SK-N-SH (cell line): ENCODE data around the gene UNC5CL. TPM values are rescaled to one million over a fixed set of nuclear protein-coding genes. Genes with fewer than 3 reads are reported as not detected.

Source experiments
- CTCF ChIA-PET: fragments of 300-600, 350-600 bp; formaldehyde crosslinking; extraction: SDS; loops from one replicate; lab custom pipeline; 2021; lab: Yijun Ruan, JAX
- POLR2A ChIA-PET: fragments of 350-600 bp; sonication (Branson Sonifier 250); formaldehyde crosslinking; extraction: SDS; loops from one replicate; lab custom pipeline; 2020; ENCODE audit warnings: antibody characterized with exemption, inconsistent platforms; lab: Yijun Ruan, JAX
- DNase-seq: peaks from one replicate; pipeline ENCODE4 v3.0.0; 2012
- H2AFZ ChIP-seq: fragments of 200-600 bp; sonication (generic); 2 replicates; pipeline ENCODE4 v1.8.1; 2016; ENCODE audit warnings: antibody characterized with exemption, mild to moderate bottlenecking, low read depth
- H3F3A ChIP-seq: fragments of 200-600 bp; sonication (generic); replicated peaks from 2 replicates; pipeline ENCODE3; 2016; ENCODE audit warnings: antibody characterized with exemption, mild to moderate bottlenecking; ENCODE audit not compliant: insufficient read depth
- H3K27ac ChIP-seq, 2 experiments: fragments of 200-500 bp in 1 of 2; fragments of 200-600 bp in 1 of 2; sonication (Bioruptor generic) in 1 of 2; sonication (generic), shearing (Covaris generic) in 1 of 2; 2 replicates each; pipeline versions ENCODE4 v1.5.1 to v1.6.1; 2014 to 2016; ENCODE audit warnings: low read depth in 2 of 2, inconsistent platforms in 1 of 2, low read length in 1 of 2, mild to moderate bottlenecking in 1 of 2, mixed read lengths in 1 of 2
- H3K27me3 ChIP-seq: fragments of 200-600 bp; sonication (generic), shearing (Covaris generic); 2 replicates; pipeline ENCODE4 v1.6.1; 2016; ENCODE audit warnings: mixed run types; ENCODE audit not compliant: insufficient read depth
- H3K36me3 ChIP-seq, 2 experiments: fragments of 200-500 bp in 1 of 2; fragments of 200-600 bp in 1 of 2; sonication (Bioruptor generic) in 1 of 2; sonication (generic) in 1 of 2; replicated peaks in 1 of 2; 2 replicates each; pipeline versions ENCODE3 to v1.5.1; 2014 to 2016; ENCODE audit warnings: low read length in 1 of 2, mild to moderate bottlenecking in 1 of 2; ENCODE audit not compliant: insufficient read depth in 2 of 2, control insufficient read depth in 1 of 2
- H3K4me1 ChIP-seq, 2 experiments: fragments of 200-500 bp in 1 of 2; fragments of 200-600 bp in 1 of 2; sonication (Bioruptor generic) in 1 of 2; sonication (generic), shearing (Covaris generic) in 1 of 2; 2 replicates each; pipeline versions ENCODE4 v1.5.1 to v1.6.1; 2014 to 2016; ENCODE audit warnings: low read depth in 1 of 2, low read length in 1 of 2, mixed run types in 1 of 2; ENCODE audit not compliant: insufficient read depth in 2 of 2, control insufficient read depth in 1 of 2
- H3K4me2 ChIP-seq: fragments of 200-600 bp; sonication (generic), shearing (Covaris generic); 2 replicates; pipeline ENCODE4 v1.6.1; 2017; ENCODE audit warnings: mixed run types
- H3K4me3 ChIP-seq, 2 experiments: fragments of 200-500 bp in 1 of 2; fragments of 200-600 bp in 1 of 2; sonication (Bioruptor generic) in 1 of 2; sonication (generic), shearing (Covaris generic) in 1 of 2; 2 replicates each; pipeline versions ENCODE4 v1.5.1 to v1.8.1; 2014 to 2016; ENCODE audit warnings: low read depth in 2 of 2, inconsistent platforms in 1 of 2, low read length in 1 of 2, mild to moderate bottlenecking in 1 of 2, mixed read lengths in 1 of 2, moderate library complexity in 1 of 2
- H3K79me2 ChIP-seq: fragments of 200-600 bp; sonication (generic); 2 replicates; pipeline ENCODE4 v1.8.1; 2017; ENCODE audit warnings: mild to moderate bottlenecking; ENCODE audit not compliant: insufficient read depth
- H3K9ac ChIP-seq: fragments of 200-600 bp; sonication (generic); 2 replicates; pipeline ENCODE4 v1.6.1; 2017; ENCODE audit warnings: mixed run types
- H3K9me2 ChIP-seq: fragments of 200-600 bp; sonication (generic); 2 replicates; pipeline ENCODE4 v1.6.1; 2017; ENCODE audit warnings: mixed run types
- H3K9me3 ChIP-seq: fragments of 200-600 bp; sonication (generic); 2 replicates; pipeline ENCODE4 v1.6.1; 2017; ENCODE audit warnings: mixed run types, mild to moderate bottlenecking, moderate library complexity
- H4K20me1 ChIP-seq: fragments of 200-600 bp; sonication (generic); 2 replicates; pipeline ENCODE4 v1.6.1; 2017; ENCODE audit warnings: mild to moderate bottlenecking, mixed run types; ENCODE audit not compliant: insufficient read depth
- CHD2 ChIP-seq: fragments of 150-350 bp; IDR thresholded peaks from 2 replicates; pipeline ENCODE4 v1.6.1; 2018; ENCODE audit warnings: low read length; ENCODE audit not compliant: partially characterized antibody
- ELF1 ChIP-seq: IDR thresholded peaks from 2 replicates; pipeline ENCODE4 v1.4.0; 2012
- FOSL2 ChIP-seq: IDR thresholded peaks from 2 replicates; pipeline ENCODE4 v1.4.0; 2012; ENCODE audit warnings: low read depth, mild to moderate bottlenecking, moderate library complexity, borderline replicate concordance
- GABPA ChIP-seq: IDR thresholded peaks from 2 replicates; pipeline ENCODE4 v1.4.0; 2012; ENCODE audit warnings: low read depth, mild to moderate bottlenecking
- GATA2 ChIP-seq: sonication (generic); formaldehyde crosslinking; IDR thresholded peaks from 2 replicates; pipeline ENCODE4 v1.5.0; 2020; ENCODE audit warnings: mild to moderate bottlenecking, missing genetic modification reagents
- MXI1 ChIP-seq: IDR thresholded peaks from 2 replicates; pipeline ENCODE4 v1.6.1; 2012; ENCODE audit warnings: mild to moderate bottlenecking, low read depth, low read length, improper control_type of control experiment
- NRF1 ChIP-seq: IDR thresholded peaks from 2 replicates; pipeline ENCODE4 v1.6.1; 2012; ENCODE audit warnings: low read depth, mild to moderate bottlenecking, low read length
- POLR2AphosphoS5 ChIP-seq: IDR thresholded peaks from 2 replicates; pipeline ENCODE4 v1.6.1; 2012; ENCODE audit warnings: low read depth, low read length
- RAD21 ChIP-seq: IDR thresholded peaks from 2 replicates; pipeline ENCODE4 v1.6.1; 2012; ENCODE audit warnings: mild to moderate bottlenecking, low read length
- RFX5 ChIP-seq: IDR thresholded peaks from 2 replicates; pipeline ENCODE4 v1.6.1; 2012; ENCODE audit warnings: mild to moderate bottlenecking, improper control_type of control experiment, low read length
- SIN3A ChIP-seq: IDR thresholded peaks from 2 replicates; pipeline ENCODE4 v1.6.1; 2012; ENCODE audit warnings: low read depth, mild to moderate bottlenecking, low read length, moderate library complexity, borderline replicate concordance
- SMC3 ChIP-seq: IDR thresholded peaks from 2 replicates; pipeline ENCODE4 v1.6.1; 2012; ENCODE audit warnings: low read depth, low read length, improper control_type of control experiment
- TCF12 ChIP-seq: IDR thresholded peaks from 2 replicates; pipeline ENCODE4 v1.4.0; 2012
- WGBS: methylation state at CpG from one replicate; pipeline ENCODE4 v1.1.6; 2017; ENCODE audit warnings: low lambda C conversion rate; 5-methylcytosine and 5-hydroxymethylcytosine counted together
- polyA plus RNA-seq, 3 experiments: library from polyadenylated mRNA; depleted of rRNA; stranded (reverse); fragments of >200 nt; gene quantifications; 2 replicates each; pipeline ENCODE4 v1.2.3, GENCODE V29; 2012
- TF ChIP-seq, protein P1 (sequence below): IDR thresholded peaks from 2 replicates; pipeline ENCODE4 v1.4.0; 2012; ENCODE audit warnings: low read depth
- TF ChIP-seq, protein P2 (sequence below): fragments of 200-600 bp; sonication (generic); IDR thresholded peaks from 2 replicates; pipeline ENCODE4 v1.6.1; 2017; ENCODE audit warnings: antibody characterized with exemption, mild to moderate bottlenecking, moderate library complexity
- TF ChIP-seq, protein P3 (sequence below): IDR thresholded peaks from 2 replicates; pipeline ENCODE4 v1.6.1; 2012; ENCODE audit warnings: mild to moderate bottlenecking, low read depth, low read length, moderate library complexity

UNC5CL gene
- polyA plus RNA-seq, 1 of the 3 experiments (the other 2 are of a cell fraction): 0.10 TPM

DNA sequence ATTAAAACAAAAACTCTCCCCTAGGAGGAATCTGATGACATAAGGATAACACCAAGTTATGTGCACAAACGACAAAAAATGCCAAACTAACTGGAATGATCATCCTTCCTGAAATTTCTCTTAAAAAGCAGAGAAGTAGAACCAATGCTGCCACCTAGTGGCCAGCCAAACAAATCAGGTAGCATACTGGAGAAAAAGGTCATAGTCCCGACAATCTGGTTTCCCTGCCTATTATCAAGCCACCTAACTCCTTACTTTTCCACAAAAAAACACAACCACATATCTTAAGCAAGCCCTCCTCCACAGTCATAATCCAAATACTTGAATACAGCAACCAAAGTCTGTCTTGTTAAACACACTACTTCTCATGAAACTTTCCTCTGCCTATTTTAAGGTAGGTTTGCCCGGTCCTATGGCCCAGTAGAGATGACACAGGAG, 27.9 kb upstream of the UNC5CL start:
- H3K27ac ChIP-seq: no peak overlapping the region

DNA sequence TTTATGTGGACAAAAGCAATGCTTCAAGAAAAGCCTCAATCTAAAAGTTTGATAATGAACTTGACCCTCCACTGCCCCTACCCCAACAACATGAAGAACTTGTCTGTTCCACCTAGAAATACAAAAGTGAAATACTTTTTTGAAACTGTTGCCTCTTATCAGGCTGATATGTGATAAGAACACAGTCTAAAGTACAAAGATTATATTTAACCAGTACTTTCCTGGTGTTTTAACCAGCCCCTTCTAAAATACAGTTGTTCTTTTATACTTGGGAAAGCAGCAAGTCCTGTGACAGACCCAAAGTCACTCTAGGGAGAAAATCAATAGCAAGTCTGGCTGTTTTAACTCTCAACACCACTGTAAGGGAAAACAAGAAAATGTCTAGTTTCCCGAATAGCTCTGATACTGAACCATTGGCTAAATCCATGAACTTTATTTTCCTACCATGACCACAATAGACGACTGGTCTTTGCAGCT, 26.6 kb upstream of the UNC5CL start:
- Histone ChIP-seq H3K9me3 (no peaks in the 10 kb centered on the region), H3F3A (peaks cover 6% of the 10 kb centered on the region), H3K9ac (no peak overlapping the region), H3K27ac (no peak overlapping the region), H3K4me3 (no peak overlapping the region), H3K27me3 (no peaks in the 10 kb centered on the region), H4K20me1 (no peaks in the 10 kb centered on the region), H3K4me1 (peaks cover 0 to under 1% of the 10 kb centered on the region in 2 experiments; a peak in 2 of 4 replicates), H3K36me3 (peaks cover 51 to 61% of the 10 kb centered on the region in 2 experiments), H3K79me2 (peaks cover 6% of the 10 kb centered on the region), H3K9me2 (no peaks in the 10 kb centered on the region), H3K4me2 (no peak overlapping the region), H2AFZ (no peak overlapping the region)
- 92% methylated on average over 2 of the region's 2 CpGs for WGBS
- ChIA-PET CTCF (interaction anchor here (0.6 to 1.2 kb wide), 8 partner anchors 9 to 1111 kb away, joined by 3 to 5 read pairs (median 4); no protein-coding TSS in a partner anchor), POLR2A (no interaction called here)
- no peak for DNase-seq
- TF ChIP-seq ELF1 (no peak), GATA2 (CRISPR knock-in tag) (no peak), SIN3A (no peak), MXI1 (no peak), RFX5 (no peak), FOSL2 (no peak), POLR2AphosphoS5 (no peak), NRF1 (no peak), GABPA (no peak), TCF12 (no peak)
- TF ChIP-seq, protein P1, sequence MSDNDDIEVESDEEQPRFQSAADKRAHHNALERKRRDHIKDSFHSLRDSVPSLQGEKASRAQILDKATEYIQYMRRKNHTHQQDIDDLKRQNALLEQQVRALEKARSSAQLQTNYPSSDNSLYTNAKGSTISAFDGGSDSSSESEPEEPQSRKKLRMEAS: no peak
- TF ChIP-seq, protein P2, sequence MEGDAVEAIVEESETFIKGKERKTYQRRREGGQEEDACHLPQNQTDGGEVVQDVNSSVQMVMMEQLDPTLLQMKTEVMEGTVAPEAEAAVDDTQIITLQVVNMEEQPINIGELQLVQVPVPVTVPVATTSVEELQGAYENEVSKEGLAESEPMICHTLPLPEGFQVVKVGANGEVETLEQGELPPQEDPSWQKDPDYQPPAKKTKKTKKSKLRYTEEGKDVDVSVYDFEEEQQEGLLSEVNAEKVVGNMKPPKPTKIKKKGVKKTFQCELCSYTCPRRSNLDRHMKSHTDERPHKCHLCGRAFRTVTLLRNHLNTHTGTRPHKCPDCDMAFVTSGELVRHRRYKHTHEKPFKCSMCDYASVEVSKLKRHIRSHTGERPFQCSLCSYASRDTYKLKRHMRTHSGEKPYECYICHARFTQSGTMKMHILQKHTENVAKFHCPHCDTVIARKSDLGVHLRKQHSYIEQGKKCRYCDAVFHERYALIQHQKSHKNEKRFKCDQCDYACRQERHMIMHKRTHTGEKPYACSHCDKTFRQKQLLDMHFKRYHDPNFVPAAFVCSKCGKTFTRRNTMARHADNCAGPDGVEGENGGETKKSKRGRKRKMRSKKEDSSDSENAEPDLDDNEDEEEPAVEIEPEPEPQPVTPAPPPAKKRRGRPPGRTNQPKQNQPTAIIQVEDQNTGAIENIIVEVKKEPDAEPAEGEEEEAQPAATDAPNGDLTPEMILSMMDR: no peak
- TF ChIP-seq, all 33 proteins: peak for 0

More for the DNA sequence above, 27.9 kb upstream of the UNC5CL start:
- Histone ChIP-seq H3F3A (peaks cover 13% of the 10 kb centered on the region), H3K9me2 (no peaks in the 10 kb centered on the region), H4K20me1 (no peaks in the 10 kb centered on the region), H3K4me2 (no peak overlapping the region), H3K9me3 (no peaks in the 10 kb centered on the region), H3K27me3 (no peaks in the 10 kb centered on the region), H2AFZ (no peak overlapping the region), H3K4me1 (peaks cover 0 to 7% of the 10 kb centered on the region in 2 experiments; a peak in 2 of 4 replicates), H3K9ac (no peak overlapping the region), H3K36me3 (peaks cover 51 to 61% of the 10 kb centered on the region in 2 experiments), H3K79me2 (peaks cover 14% of the 10 kb centered on the region), H3K4me3 (no peak overlapping the region)
- TF ChIP-seq CHD2 (no peak), RAD21 (peak; percentile 83), SMC3 (peak; percentile 60)
- TF ChIP-seq, protein P2: peak; percentile 94
- TF ChIP-seq, protein P3, sequence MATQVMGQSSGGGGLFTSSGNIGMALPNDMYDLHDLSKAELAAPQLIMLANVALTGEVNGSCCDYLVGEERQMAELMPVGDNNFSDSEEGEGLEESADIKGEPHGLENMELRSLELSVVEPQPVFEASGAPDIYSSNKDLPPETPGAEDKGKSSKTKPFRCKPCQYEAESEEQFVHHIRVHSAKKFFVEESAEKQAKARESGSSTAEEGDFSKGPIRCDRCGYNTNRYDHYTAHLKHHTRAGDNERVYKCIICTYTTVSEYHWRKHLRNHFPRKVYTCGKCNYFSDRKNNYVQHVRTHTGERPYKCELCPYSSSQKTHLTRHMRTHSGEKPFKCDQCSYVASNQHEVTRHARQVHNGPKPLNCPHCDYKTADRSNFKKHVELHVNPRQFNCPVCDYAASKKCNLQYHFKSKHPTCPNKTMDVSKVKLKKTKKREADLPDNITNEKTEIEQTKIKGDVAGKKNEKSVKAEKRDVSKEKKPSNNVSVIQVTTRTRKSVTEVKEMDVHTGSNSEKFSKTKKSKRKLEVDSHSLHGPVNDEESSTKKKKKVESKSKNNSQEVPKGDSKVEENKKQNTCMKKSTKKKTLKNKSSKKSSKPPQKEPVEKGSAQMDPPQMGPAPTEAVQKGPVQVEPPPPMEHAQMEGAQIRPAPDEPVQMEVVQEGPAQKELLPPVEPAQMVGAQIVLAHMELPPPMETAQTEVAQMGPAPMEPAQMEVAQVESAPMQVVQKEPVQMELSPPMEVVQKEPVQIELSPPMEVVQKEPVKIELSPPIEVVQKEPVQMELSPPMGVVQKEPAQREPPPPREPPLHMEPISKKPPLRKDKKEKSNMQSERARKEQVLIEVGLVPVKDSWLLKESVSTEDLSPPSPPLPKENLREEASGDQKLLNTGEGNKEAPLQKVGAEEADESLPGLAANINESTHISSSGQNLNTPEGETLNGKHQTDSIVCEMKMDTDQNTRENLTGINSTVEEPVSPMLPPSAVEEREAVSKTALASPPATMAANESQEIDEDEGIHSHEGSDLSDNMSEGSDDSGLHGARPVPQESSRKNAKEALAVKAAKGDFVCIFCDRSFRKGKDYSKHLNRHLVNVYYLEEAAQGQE: no peak
- ChIA-PET CTCF (interaction anchor here (0.6 to 4.7 kb wide), 5 partner anchors 11 to 752 kb away, joined by 3 to 20 read pairs (median 3); no protein-coding TSS in a partner anchor), POLR2A (no interaction called here)
- 40% methylated on average over 3 of the region's 3 CpGs for WGBS
- DNase-seq: peak; percentile 36
